Mesendoderm (in vitro differentiated cells): ENCODE measurements around the gene ASXL3.

Experiments
- DNase-seq: peaks from one replicate; pipeline ENCODE4 v3.0.0; 2013
- H2AK5ac ChIP-seq: 2 replicates; pipeline ENCODE4 v1.6.1; 2013; ENCODE audit warnings: low read length, inconsistent platforms
- H2BK120ac ChIP-seq: 2 replicates; pipeline ENCODE4 v1.6.1; 2013; ENCODE audit warnings: low read depth, mild to moderate bottlenecking, low read length, moderate library complexity, mixed read lengths
- H2BK15ac ChIP-seq: replicated peaks from 2 replicates; pipeline ENCODE4 v1.6.1; 2013; ENCODE audit warnings: low read depth, mild to moderate bottlenecking, moderate library complexity
- H2BK5ac ChIP-seq: 2 replicates; pipeline ENCODE4 v1.6.1; 2013; ENCODE audit warnings: low read length, inconsistent platforms
- H3K18ac ChIP-seq: 2 replicates; pipeline ENCODE4 v1.6.1; 2013; ENCODE audit warnings: mild to moderate bottlenecking, low read length, mixed read lengths
- H3K23ac ChIP-seq: one replicate; pipeline ENCODE4 v1.6.1; 2013; ENCODE audit warnings: low read length
- H3K27ac ChIP-seq: 2 replicates; pipeline ENCODE4 v1.5.1; 2013; ENCODE audit warnings: low read depth, mild to moderate bottlenecking, inconsistent platforms, low read length, moderate library complexity
- H3K27me3 ChIP-seq: 2 replicates; pipeline ENCODE4 v1.6.1; 2013; ENCODE audit warnings: low read length, control low read depth, mild to moderate bottlenecking, inconsistent platforms; ENCODE audit not compliant: insufficient read depth, poor library complexity
- H3K36me3 ChIP-seq: 2 replicates; pipeline ENCODE4 v1.6.1; 2013; ENCODE audit warnings: low read length, inconsistent platforms; ENCODE audit not compliant: control insufficient read depth, insufficient read depth
- H3K4ac ChIP-seq: one replicate; pipeline ENCODE4 v1.6.1; 2013; ENCODE audit warnings: low read depth, mild to moderate bottlenecking, low read length, moderate library complexity
- H3K4me1 ChIP-seq: 2 replicates; pipeline ENCODE4 v1.6.1; 2013; ENCODE audit warnings: low read depth, low read length, inconsistent platforms; ENCODE audit not compliant: control insufficient read depth
- H3K4me2 ChIP-seq: 2 replicates; pipeline ENCODE4 v1.6.1; 2013; ENCODE audit warnings: low read length
- H3K4me3 ChIP-seq: 2 replicates; pipeline ENCODE4 v1.5.1; 2013; ENCODE audit warnings: mild to moderate bottlenecking, low read length
- H3K56ac ChIP-seq: one replicate; pipeline ENCODE4 v1.6.1; 2013; ENCODE audit warnings: low read length
- H3K79me1 ChIP-seq: 2 replicates; pipeline ENCODE4 v1.6.1; 2013; ENCODE audit warnings: low read length, inconsistent platforms
- H3K79me2 ChIP-seq: 2 replicates; pipeline ENCODE4 v1.6.1; 2013; ENCODE audit warnings: mild to moderate bottlenecking, low read length; ENCODE audit not compliant: control insufficient read depth, insufficient read depth
- H3K9ac ChIP-seq: 2 replicates; pipeline ENCODE4 v1.6.1; 2013; ENCODE audit warnings: low read length, inconsistent platforms
- H4K5ac ChIP-seq: one replicate; pipeline ENCODE4 v1.6.1; 2013; ENCODE audit warnings: low read length
- H4K8ac ChIP-seq: one replicate; pipeline ENCODE4 v1.6.1; 2013; ENCODE audit warnings: low read depth, mild to moderate bottlenecking, control low read depth, low read length, moderate library complexity
- WGBS: extraction: QIAGEN DNeasy Blood & Tissue Kit; methylation state at CpG from one replicate; pipeline ENCODE4 v1.1.7; 2013; ENCODE audit warnings: low lambda C conversion rate, missing lambda C conversion rate; ENCODE audit not compliant: insufficient coverage; ENCODE audit errors: extremely low coverage; 5-methylcytosine and 5-hydroxymethylcytosine counted together

The ASXL3 gene

DNA sequence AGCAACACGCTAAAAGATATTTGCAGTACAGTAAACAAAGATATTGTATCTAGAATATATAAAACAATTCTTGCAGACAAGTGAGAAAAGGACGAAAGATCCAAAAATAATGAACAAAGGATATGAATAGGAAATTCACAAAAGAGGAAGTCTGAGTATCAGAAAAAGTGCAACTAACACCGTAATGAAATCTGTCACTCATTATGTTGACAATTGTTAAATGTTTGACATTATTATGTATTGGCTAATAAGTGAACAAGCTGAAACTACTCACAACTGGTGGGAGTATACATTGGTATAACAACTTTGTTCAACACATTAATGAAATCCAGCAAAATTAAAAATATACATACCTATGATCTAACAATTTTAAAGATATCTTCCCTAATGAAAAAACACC lies 36.7 kb upstream of the ASXL3 start:
- Histone ChIP-seq H3K4me3 (no peak overlapping the region), H3K79me1 (no peaks in the 10 kb centered on the region), H3K18ac (no peak overlapping the region), H3K27me3 (no peaks in the 10 kb centered on the region), H3K27ac (no peak overlapping the region), H3K9ac (no peak overlapping the region), H2BK5ac (no peak overlapping the region), H3K36me3 (no peaks in the 10 kb centered on the region), H2BK15ac (no peak overlapping the region), H3K79me2 (no peaks in the 10 kb centered on the region), H3K4me2 (no peak overlapping the region), H3K23ac (no peak overlapping the region), H4K8ac (no peak overlapping the region), H2BK120ac (no peak overlapping the region), H4K5ac (no peak overlapping the region), H2AK5ac (no peak overlapping the region), H3K56ac (no peak overlapping the region), H3K4me1 (no peaks in the 10 kb centered on the region), H3K4ac (no peak overlapping the region)
- DNase-seq = no peak
- no CpG with 5 or more reads among the region's 3 CpGs for WGBS

DNA sequence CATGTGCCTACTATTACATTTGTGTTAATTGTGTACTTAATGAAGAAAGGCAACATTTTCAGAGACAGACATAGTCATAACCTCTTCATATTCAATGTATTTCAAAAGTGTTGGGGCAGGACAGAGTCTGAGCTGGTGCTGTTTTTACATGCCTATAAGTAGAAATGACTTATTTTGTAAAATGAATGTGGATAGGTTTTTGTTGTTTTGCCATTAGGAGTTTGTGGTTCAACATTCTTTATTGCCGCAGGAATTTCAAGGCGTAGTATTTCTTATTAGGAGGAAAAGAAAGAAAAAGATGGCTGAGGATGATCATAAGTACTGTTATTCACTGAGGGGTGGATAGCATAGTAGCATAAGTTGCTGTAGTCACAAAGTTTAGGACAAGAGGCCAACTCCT lies 21.2 kb upstream of the ASXL3 start:
- Histone ChIP-seq H2BK120ac (no peak overlapping the region), H3K79me2 (no peaks in the 10 kb centered on the region), H2BK15ac (no peak overlapping the region), H3K4me1 (peaks cover 2% of the 10 kb centered on the region), H3K23ac (no peak overlapping the region), H3K27ac (no peak overlapping the region), H3K4me3 (no peak overlapping the region), H3K36me3 (no peaks in the 10 kb centered on the region), H4K8ac (no peak overlapping the region), H3K27me3 (no peaks in the 10 kb centered on the region), H3K9ac (no peak overlapping the region), H3K56ac (no peak overlapping the region), H4K5ac (no peak overlapping the region), H3K4ac (no peak overlapping the region), H3K4me2 (no peak overlapping the region), H2BK5ac (no peak overlapping the region), H3K18ac (no peak overlapping the region), H2AK5ac (no peak overlapping the region), H3K79me1 (no peaks in the 10 kb centered on the region)
- DNase-seq = no peak
- WGBS = no CpG with 5 or more reads among the region's 2 CpGs

DNA sequence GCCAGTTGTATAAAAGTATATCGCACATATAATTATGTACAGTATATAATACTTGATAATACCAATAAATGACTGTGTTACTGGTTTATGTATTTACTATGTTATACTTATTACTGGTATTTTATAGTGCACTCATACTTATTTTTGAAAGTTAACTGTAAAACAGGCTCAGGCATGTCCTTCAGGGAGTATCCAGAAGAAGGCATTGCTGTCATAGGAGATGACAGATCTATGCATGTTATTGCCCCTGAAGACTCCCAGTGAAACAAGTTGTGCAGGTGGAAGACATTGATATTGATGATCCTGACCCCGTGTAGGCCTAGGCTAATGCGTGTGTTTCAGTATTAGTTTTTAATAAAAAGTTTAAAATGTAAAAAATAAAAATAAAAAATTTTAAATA lies 20.3 kb upstream of the ASXL3 start:
- H4K8ac ChIP-seq = no peak overlapping the region
- no peak overlapping the region for H3K9ac ChIP-seq
- H2AK5ac ChIP-seq = no peak overlapping the region
- H3K79me1 ChIP-seq = no peaks in the 10 kb centered on the region
- H2BK15ac ChIP-seq = no peak overlapping the region
- H3K4me3 ChIP-seq = no peak overlapping the region
- no peak overlapping the region for H2BK120ac ChIP-seq
- H3K18ac ChIP-seq = no peak overlapping the region
- no peak overlapping the region for H4K5ac ChIP-seq
- H3K79me2 ChIP-seq = no peaks in the 10 kb centered on the region
- no peak for DNase-seq
- H3K56ac ChIP-seq = no peak overlapping the region
- 100% methylated on average over 1 of the region's 3 CpGs for WGBS
- no peak overlapping the region for H3K23ac ChIP-seq
- H3K36me3 ChIP-seq = no peaks in the 10 kb centered on the region
- H2BK5ac ChIP-seq = no peak overlapping the region
- peaks cover 2% of the 10 kb centered on the region for H3K4me1 ChIP-seq
- no peaks in the 10 kb centered on the region for H3K27me3 ChIP-seq
- H3K4ac ChIP-seq = no peak overlapping the region
- H3K27ac ChIP-seq = no peak overlapping the region
- no peak overlapping the region for H3K4me2 ChIP-seq

DNA sequence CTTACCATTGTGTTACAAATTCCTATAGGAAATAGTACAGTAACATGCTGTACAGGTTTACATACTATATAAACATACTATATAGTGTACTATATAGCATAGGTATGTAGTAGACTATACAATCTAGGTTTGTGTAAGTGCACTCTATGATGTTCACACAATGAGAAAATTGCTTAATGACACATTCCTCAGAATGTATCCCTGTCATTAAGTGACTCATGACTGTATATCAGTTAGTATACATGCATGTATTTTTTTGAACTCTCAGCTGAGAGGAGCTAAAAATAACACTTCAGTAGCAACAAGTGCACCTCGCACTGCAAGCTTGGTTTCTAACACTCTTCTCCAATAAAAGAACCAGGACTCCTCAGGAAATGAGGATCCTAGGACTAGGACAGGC lies 19.5 kb upstream of the ASXL3 start:
- no peaks in the 10 kb centered on the region for H3K27me3 ChIP-seq
- H3K79me1 ChIP-seq = no peaks in the 10 kb centered on the region
- no peak overlapping the region for H2AK5ac ChIP-seq
- H3K27ac ChIP-seq = no peak overlapping the region
- no peaks in the 10 kb centered on the region for H3K79me2 ChIP-seq
- DNase-seq = no peak
- no peak overlapping the region for H4K5ac ChIP-seq
- no peak overlapping the region for H2BK5ac ChIP-seq
- no peak overlapping the region for H3K18ac ChIP-seq
- H3K56ac ChIP-seq = no peak overlapping the region
- H4K8ac ChIP-seq = no peak overlapping the region
- no CpG with 5 or more reads among the region's 1 CpG for WGBS
- H2BK15ac ChIP-seq = no peak overlapping the region
- H3K4me3 ChIP-seq = no peak overlapping the region
- no peaks in the 10 kb centered on the region for H3K36me3 ChIP-seq
- H3K4me1 ChIP-seq = peaks cover 2% of the 10 kb centered on the region
- H3K23ac ChIP-seq = no peak overlapping the region
- no peak overlapping the region for H3K4ac ChIP-seq
- no peak overlapping the region for H3K9ac ChIP-seq
- H3K4me2 ChIP-seq = no peak overlapping the region
- no peak overlapping the region for H2BK120ac ChIP-seq

DNA sequence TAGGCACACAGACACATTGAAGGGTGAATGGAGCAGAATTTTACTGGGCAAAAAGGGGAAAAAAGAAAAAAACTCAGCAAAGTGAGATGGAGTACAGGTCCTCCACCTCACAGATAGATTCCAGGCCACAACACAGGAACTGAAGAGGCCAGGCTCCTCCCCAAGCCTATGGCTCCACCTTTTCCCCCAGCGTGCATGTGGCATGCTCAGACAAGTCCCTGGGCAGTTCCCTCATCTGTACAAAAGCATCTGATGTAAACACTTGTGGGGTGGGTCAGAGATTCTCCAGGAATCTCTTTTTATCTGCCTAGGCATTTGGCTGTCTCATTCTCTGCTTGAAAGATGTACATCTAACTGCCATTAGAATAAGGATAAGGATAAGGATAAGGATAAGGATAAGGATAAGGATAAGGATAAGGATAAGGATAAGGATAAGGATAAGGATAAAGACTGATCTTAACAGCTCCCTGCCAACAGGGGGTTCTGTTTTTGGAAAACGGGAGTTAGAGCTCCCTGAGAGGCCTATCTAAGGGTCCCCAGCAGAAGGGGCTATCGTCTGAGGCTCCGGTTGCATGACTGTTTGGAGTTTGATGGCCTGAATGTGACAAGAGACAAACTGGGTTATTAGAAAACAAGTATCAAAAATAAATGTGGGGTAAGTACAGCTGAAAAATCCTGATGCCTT lies 17.2 kb upstream of the ASXL3 start:
- no CpG with 5 or more reads among the region's 4 CpGs for WGBS
- no peak overlapping the region for H2BK15ac ChIP-seq
- H2AK5ac ChIP-seq = no peak overlapping the region
- H3K56ac ChIP-seq = no peak overlapping the region
- no peaks in the 10 kb centered on the region for H3K36me3 ChIP-seq
- H2BK5ac ChIP-seq = no peak overlapping the region
- no peak overlapping the region for H3K23ac ChIP-seq
- no peaks in the 10 kb centered on the region for H3K27me3 ChIP-seq
- H3K4ac ChIP-seq = peak overlapping the region; percentile 31
- no peaks in the 10 kb centered on the region for H3K79me2 ChIP-seq
- H3K4me1 ChIP-seq = peaks cover 2% of the 10 kb centered on the region
- H4K5ac ChIP-seq = no peak overlapping the region
- H3K4me2 ChIP-seq = no peak overlapping the region
- no peak overlapping the region for H3K18ac ChIP-seq
- H2BK120ac ChIP-seq = no peak overlapping the region
- peak; percentile 94 for DNase-seq
- no peak overlapping the region for H3K9ac ChIP-seq
- H3K27ac ChIP-seq = no peak overlapping the region
- no peak overlapping the region for H4K8ac ChIP-seq
- no peak overlapping the region for H3K4me3 ChIP-seq
- H3K79me1 ChIP-seq = no peaks in the 10 kb centered on the region

DNA sequence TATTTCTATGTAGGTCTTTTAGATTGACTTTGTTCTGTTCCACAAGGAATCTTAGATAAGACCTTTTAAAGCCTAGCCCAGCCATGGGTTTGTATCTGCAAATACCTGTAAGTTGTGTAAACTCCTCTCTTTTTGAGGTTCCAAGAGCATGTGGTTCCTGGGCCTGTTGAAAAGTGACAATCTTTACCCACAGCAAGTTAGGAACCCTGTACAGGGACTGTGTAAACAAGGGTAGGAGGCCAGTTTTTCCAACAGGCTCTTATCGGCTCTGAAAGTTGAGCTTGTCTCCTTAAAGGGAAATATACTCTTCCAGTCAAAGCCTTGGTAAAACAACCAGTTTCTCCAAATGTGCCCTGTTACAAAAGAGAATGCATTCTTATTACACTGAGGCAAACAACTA lies 15.3 kb upstream of the ASXL3 start:
- Histone ChIP-seq H4K5ac (no peak overlapping the region), H2BK15ac (no peak overlapping the region), H4K8ac (no peak overlapping the region), H3K4ac (no peak overlapping the region), H2BK120ac (no peak overlapping the region), H3K4me2 (no peak overlapping the region), H3K79me1 (no peaks in the 10 kb centered on the region), H3K79me2 (no peaks in the 10 kb centered on the region), H3K18ac (no peak overlapping the region), H2AK5ac (no peak overlapping the region), H3K27ac (no peak overlapping the region), H3K36me3 (no peaks in the 10 kb centered on the region), H2BK5ac (no peak overlapping the region), H3K9ac (no peak overlapping the region), H3K4me1 (peaks cover 2% of the 10 kb centered on the region), H3K56ac (no peak overlapping the region), H3K23ac (no peak overlapping the region), H3K27me3 (no peaks in the 10 kb centered on the region), H3K4me3 (no peak overlapping the region)
- WGBS = no CpG with 5 or more reads among the region's 1 CpG
- no peak for DNase-seq
